Hepatocyte (in vitro differentiated cells): ENCODE results near the gene PANK2. TPM values are rescaled to one million over a fixed set of nuclear protein-coding genes. Genes with fewer than 3 reads are reported as not detected.
"Not testable (repeated sequence)": the region's sequence is repeated elsewhere in the genome, so short reads cannot be mapped to it uniquely, and the experiment has no call there.

ENCODE experiments used
- DNase-seq: peaks from one replicate; pipeline ENCODE4 v3.0.0-alpha.2; 2016; ENCODE audit warnings: low spot score
- H2AFZ ChIP-seq: fragments of 200-600 bp; sonication (generic); 2 replicates; pipeline ENCODE4 v1.6.0; 2016; ENCODE audit warnings: antibody characterized with exemption, mild to moderate bottlenecking
- H3K27ac ChIP-seq: fragments of 200-600 bp; sonication (generic); 2 replicates; pipeline ENCODE4 v1.5.1; 2016; ENCODE audit warnings: mild to moderate bottlenecking
- H3K27me3 ChIP-seq: fragments of 200-600 bp; sonication (generic); 2 replicates; pipeline ENCODE4 v1.6.1; 2016
- H3K36me3 ChIP-seq: fragments of 200-600 bp; sonication (generic); replicated peaks from 2 replicates; pipeline ENCODE4 v1.5.1; 2016; ENCODE audit warnings: low read depth; ENCODE audit not compliant: insufficient read depth
- H3K4me1 ChIP-seq: fragments of 200-600 bp; sonication (generic); 2 replicates; pipeline ENCODE4 v1.5.1; 2016; ENCODE audit warnings: mild to moderate bottlenecking, moderate library complexity; ENCODE audit not compliant: insufficient read depth
- H3K4me2 ChIP-seq: fragments of 200-600 bp; sonication (generic); 2 replicates; pipeline ENCODE4 v1.6.0; 2016
- H3K4me3 ChIP-seq: fragments of 200-600 bp; sonication (generic); 2 replicates; pipeline ENCODE4 v1.5.1; 2016; ENCODE audit warnings: mild to moderate bottlenecking
- H3K79me2 ChIP-seq: fragments of 200-600 bp; sonication (generic); 2 replicates; pipeline ENCODE4 v1.6.0; 2017; ENCODE audit warnings: mild to moderate bottlenecking
- H3K9me2 ChIP-seq: fragments of 200-600 bp; sonication (generic); replicated peaks from 2 replicates; pipeline ENCODE4 v1.6.0; 2017; ENCODE audit warnings: mild to moderate bottlenecking; ENCODE audit not compliant: insufficient read depth
- H3K9me3 ChIP-seq: fragments of 200-600 bp; sonication (generic); 2 replicates; pipeline ENCODE4 v1.5.1; 2016; ENCODE audit warnings: low read depth, mild to moderate bottlenecking
- H4K20me1 ChIP-seq: fragments of 200-600 bp; sonication (generic); 2 replicates; pipeline ENCODE4 v1.6.0; 2016; ENCODE audit warnings: mild to moderate bottlenecking; ENCODE audit not compliant: insufficient read depth, poor library complexity, severe bottlenecking
- EZH2 ChIP-seq: fragments of 200-600 bp; sonication (generic); IDR thresholded peaks from 2 replicates; pipeline ENCODE4 v1.6.1; 2016; ENCODE audit warnings: antibody characterized with exemption, mild to moderate bottlenecking, borderline replicate concordance
- EZH2phosphoT487 ChIP-seq: fragments of 200-600 bp; sonication (generic); IDR thresholded peaks from one replicate; pipeline ENCODE4 v1.6.1; 2018; ENCODE audit warnings: antibody characterized with exemption, mild to moderate bottlenecking, low read depth, moderate library complexity; ENCODE audit not compliant: unreplicated experiment, severe bottlenecking
- WGBS: methylation state at CpG from one replicate; pipeline ENCODE4 v1.1.6; 2016; ENCODE audit warnings: low lambda C conversion rate; ENCODE audit errors: missing lambda C conversion rate; 5-methylcytosine and 5-hydroxymethylcytosine counted together
- polyA plus RNA-seq: library from polyadenylated mRNA; unstranded; fragments of >200 nt; fragmentation: Nextera tagmentation; extraction: Ambion mirVana; gene quantifications from 2 replicates; pipeline ENCODE4 v1.2.1, GENCODE V29; 2016
- total RNA-seq: library from RNA; depleted of rRNA; stranded (reverse); fragments of >200 nt; gene quantifications from 2 replicates; pipeline ENCODE4 v1.2.3, GENCODE V29; 2014
- TF ChIP-seq, protein P1 (sequence below): fragments of 200-600 bp; sonication (generic); IDR thresholded peaks from 2 replicates; pipeline ENCODE4 v1.5.1; 2016; ENCODE audit warnings: antibody characterized with exemption, mild to moderate bottlenecking; ENCODE audit not compliant: poor library complexity

Gene PANK2
- total and polyA plus RNA-seq, 2 experiments from 2014 or later: 24.1 to 37.6 TPM

DNA sequence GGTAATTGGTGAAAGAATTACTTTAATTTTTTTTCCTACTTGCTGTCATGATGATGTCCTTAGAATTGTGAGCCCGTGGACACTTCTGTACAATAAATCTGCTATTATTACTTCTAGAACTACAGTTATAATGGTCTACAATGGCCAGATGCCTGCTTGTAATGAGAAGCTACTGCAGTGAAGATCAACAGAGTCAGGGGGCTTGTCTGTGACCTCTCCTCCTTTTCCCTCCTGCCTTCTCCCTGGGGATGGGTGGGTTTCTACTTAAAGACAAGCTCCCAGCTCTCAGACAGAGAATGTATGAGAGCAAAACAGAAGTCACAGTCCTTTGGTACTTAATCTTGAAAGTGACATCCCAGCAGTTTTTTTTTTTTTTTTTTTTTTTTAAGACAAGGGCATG, 13.2 kb upstream of the PANK2 start:
- no peak overlapping the region for H3K27ac ChIP-seq
- no peaks in the 10 kb centered on the region for H4K20me1 ChIP-seq
- TF ChIP-seq, protein P1, sequence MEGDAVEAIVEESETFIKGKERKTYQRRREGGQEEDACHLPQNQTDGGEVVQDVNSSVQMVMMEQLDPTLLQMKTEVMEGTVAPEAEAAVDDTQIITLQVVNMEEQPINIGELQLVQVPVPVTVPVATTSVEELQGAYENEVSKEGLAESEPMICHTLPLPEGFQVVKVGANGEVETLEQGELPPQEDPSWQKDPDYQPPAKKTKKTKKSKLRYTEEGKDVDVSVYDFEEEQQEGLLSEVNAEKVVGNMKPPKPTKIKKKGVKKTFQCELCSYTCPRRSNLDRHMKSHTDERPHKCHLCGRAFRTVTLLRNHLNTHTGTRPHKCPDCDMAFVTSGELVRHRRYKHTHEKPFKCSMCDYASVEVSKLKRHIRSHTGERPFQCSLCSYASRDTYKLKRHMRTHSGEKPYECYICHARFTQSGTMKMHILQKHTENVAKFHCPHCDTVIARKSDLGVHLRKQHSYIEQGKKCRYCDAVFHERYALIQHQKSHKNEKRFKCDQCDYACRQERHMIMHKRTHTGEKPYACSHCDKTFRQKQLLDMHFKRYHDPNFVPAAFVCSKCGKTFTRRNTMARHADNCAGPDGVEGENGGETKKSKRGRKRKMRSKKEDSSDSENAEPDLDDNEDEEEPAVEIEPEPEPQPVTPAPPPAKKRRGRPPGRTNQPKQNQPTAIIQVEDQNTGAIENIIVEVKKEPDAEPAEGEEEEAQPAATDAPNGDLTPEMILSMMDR: no peak
- TF ChIP-seq EZH2 (no peak), EZH2phosphoT487 (no peak)
- no peak overlapping the region for H3K4me2 ChIP-seq
- no peaks in the 10 kb centered on the region for H3K36me3 ChIP-seq
- H3K9me2 ChIP-seq: no peaks in the 10 kb centered on the region
- no peak overlapping the region for H3K4me3 ChIP-seq
- 85% methylated on average over 1 of the region's 1 CpG for WGBS
- no peak for DNase-seq
- H3K27me3 ChIP-seq: no peaks in the 10 kb centered on the region
- H3K79me2 ChIP-seq: peaks cover 3% of the 10 kb centered on the region
- no peaks in the 10 kb centered on the region for H3K9me3 ChIP-seq
- no peaks in the 10 kb centered on the region for H3K4me1 ChIP-seq
- no peak overlapping the region for H2AFZ ChIP-seq

DNA sequence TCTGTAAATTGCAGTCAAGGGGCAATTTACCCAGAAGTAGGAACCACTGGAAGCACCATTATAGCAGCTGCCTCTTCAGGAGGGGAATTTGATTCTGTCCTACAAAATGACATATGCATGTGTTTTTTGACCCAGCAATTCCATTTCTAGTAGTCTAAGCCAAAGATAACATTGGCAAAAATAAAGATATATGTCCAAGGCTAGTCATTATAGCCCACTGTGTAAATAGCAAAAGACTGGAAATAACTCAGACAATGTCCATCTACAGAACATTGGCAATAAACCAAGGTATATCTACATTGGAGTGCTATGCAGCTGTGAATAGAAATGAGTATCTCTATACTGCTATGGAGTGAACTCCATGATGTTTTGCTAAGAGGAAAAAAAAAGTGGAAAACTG, 12.5 kb upstream of the PANK2 start:
- Histone ChIP-seq H3K9me2 (no peaks in the 10 kb centered on the region), H3K27me3 (no peaks in the 10 kb centered on the region), H4K20me1 (no peaks in the 10 kb centered on the region), H3K4me1 (no peaks in the 10 kb centered on the region), H3K4me3 (no peak overlapping the region), H3K4me2 (no peak overlapping the region), H3K79me2 (peaks cover 3% of the 10 kb centered on the region), H3K27ac (no peak overlapping the region), H3K9me3 (no peaks in the 10 kb centered on the region), H3K36me3 (no peaks in the 10 kb centered on the region), H2AFZ (no peak overlapping the region)
- TF ChIP-seq EZH2phosphoT487: no peak
- no peak for TF ChIP-seq EZH2
- TF ChIP-seq, protein P1: no peak
- no peak for DNase-seq

DNA sequence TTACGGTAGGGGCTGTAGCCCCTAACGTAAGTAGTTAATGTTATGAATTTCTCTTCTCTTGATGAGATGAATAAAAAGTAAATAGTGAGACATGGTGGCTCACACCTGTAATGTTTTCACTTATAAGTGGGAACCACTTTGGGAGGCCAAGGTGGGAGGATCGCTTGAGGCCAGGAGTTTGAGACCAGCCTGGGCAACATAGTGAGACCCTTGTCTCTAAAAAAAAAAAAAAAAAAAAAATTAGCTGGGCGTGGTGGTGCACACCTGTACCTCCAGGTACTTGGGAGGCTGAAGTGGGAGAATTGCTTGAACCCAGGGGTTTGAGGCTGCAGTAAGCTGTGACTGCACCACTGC, 10.3 kb upstream of the PANK2 start:
- H3K27ac ChIP-seq, DNase-seq, H3K4me1 ChIP-seq, H3K9me2 ChIP-seq, H3K9me3 ChIP-seq, H3K79me2 ChIP-seq, H4K20me1 ChIP-seq, H3K36me3 ChIP-seq, H2AFZ ChIP-seq, H3K4me2 ChIP-seq, H3K27me3 ChIP-seq, H3K4me3 ChIP-seq: not testable (repeated sequence)
- WGBS: 97% methylated on average over 4 of the region's 4 CpGs

DNA sequence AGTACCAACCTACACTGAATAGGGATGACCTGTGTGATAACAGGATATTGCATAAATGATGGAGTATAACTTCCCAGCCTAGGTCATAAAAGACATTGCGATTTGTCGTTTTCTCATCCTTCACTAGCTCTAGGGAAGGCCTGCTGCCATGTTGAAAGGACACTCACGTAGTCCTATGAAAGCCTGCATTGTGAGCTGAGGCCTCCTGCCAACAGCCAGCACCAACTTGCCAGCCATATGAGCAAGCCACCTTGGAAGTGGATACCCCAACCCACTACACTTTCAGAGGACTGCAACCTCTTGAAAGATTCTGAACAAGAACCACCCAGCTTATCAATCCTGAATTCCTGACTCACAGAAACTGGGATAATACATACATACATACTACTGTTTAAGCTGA, 3.5 kb upstream of the PANK2 start:
- peaks cover 9% of the 10 kb centered on the region for H4K20me1 ChIP-seq
- WGBS: 96% methylated on average over 3 of the region's 3 CpGs
- no peaks in the 10 kb centered on the region for H3K9me3 ChIP-seq
- H3K27me3 ChIP-seq: no peaks in the 10 kb centered on the region
- peaks cover 7% of the 10 kb centered on the region for H3K4me1 ChIP-seq
- no peak overlapping the region for H3K27ac ChIP-seq
- H3K4me3 ChIP-seq: no peak overlapping the region
- no peaks in the 10 kb centered on the region for H3K9me2 ChIP-seq
- H3K79me2 ChIP-seq: peaks cover 34% of the 10 kb centered on the region
- H3K36me3 ChIP-seq: no peaks in the 10 kb centered on the region
- no peak overlapping the region for H2AFZ ChIP-seq
- no peak overlapping the region for H3K4me2 ChIP-seq
- TF ChIP-seq EZH2phosphoT487 (no peak), EZH2 (no peak)
- TF ChIP-seq, protein P1: no peak
- no peak for DNase-seq
